A549 (cell line): ENCODE data around the gene TMEM117.

ENCODE experiments used
- CHD2 ChIP-seq: fragments of 150-350 bp; IDR thresholded peaks from 2 replicates; pipeline ENCODE4 v1.6.1; 2014; ENCODE audit warnings: low read length; ENCODE audit not compliant: partially characterized antibody
- CTCF ChIP-seq: fragments of >200 bp; sonication (Bioruptor Twin); formaldehyde crosslinking; IDR thresholded peaks from 3 replicates; pipeline ENCODE4 v1.5.1; 2016
- EHF ChIP-seq: fragments of 250-450 bp; sonication (Bioruptor Pico); IDR thresholded peaks from 2 replicates; pipeline ENCODE4 v1.5.0; 2020; ENCODE audit warnings: mild to moderate bottlenecking
- EP300 ChIP-seq, 2 experiments: fragments of >200 bp; sonication (Bioruptor Twin); formaldehyde crosslinking; IDR thresholded peaks; 2 replicates in 1 of 2; 3 replicates in 1 of 2; pipeline ENCODE4 v1.6.1; 2016 to 2017
- GATA3 ChIP-seq: IDR thresholded peaks from 2 replicates; pipeline ENCODE4 v1.6.1; 2012; ENCODE audit warnings: borderline replicate concordance
- HOXB13 ChIP-seq: fragments of 250-450 bp; sonication (Bioruptor Pico); IDR thresholded peaks from 2 replicates; pipeline ENCODE4 v1.5.0; 2020; ENCODE audit warnings: low read depth, mild to moderate bottlenecking, moderate library complexity
- MAX ChIP-seq: IDR thresholded peaks from 2 replicates; pipeline ENCODE4 v1.6.1; 2012
- NR3C1 ChIP-seq: fragments of >200 bp; sonication (Bioruptor Twin); formaldehyde crosslinking; IDR thresholded peaks from 3 replicates; pipeline ENCODE4 v1.6.1; 2017
- POLR2A ChIP-seq: IDR thresholded peaks from 2 replicates; pipeline ENCODE4 v1.6.1; 2012; ENCODE audit warnings: mild to moderate bottlenecking, low read length
- RFX5 ChIP-seq: fragments of 450-650 bp; IDR thresholded peaks from 2 replicates; pipeline ENCODE4 v1.7.1; 2014; ENCODE audit warnings: antibody characterized with exemption, mild to moderate bottlenecking, moderate library complexity
- RNF2 ChIP-seq: fragments of 200-600 bp; sonication (generic); IDR thresholded peaks from 2 replicates; pipeline ENCODE4 v1.6.1; 2016; ENCODE audit warnings: low read depth, mild to moderate bottlenecking, antibody characterized with exemption, moderate library complexity, borderline replicate concordance
- SMC3 ChIP-seq: fragments of >200 bp; sonication (Bioruptor Twin); formaldehyde crosslinking; IDR thresholded peaks from 3 replicates; pipeline ENCODE4 v1.6.1; 2018; ENCODE audit warnings: inconsistent platforms
- SREBF2 ChIP-seq: fragments of 450-650 bp; IDR thresholded peaks from 2 replicates; pipeline ENCODE4 v1.6.1; 2014; ENCODE audit warnings: mild to moderate bottlenecking, moderate library complexity
- ZC3H11A ChIP-seq: fragments of 450-650 bp; IDR thresholded peaks from 2 replicates; pipeline ENCODE4 v1.6.1; 2014; ENCODE audit warnings: antibody characterized with exemption, mild to moderate bottlenecking

GRCh38 chr12:44193281-44193680 lies 357.4 kb downstream of the TMEM117 start:
- TF ChIP-seq CTCF = no peak
- no peak for TF ChIP-seq EP300 (IDR thresholded peaks at IDR 0.05)
- no peak for TF ChIP-seq CHD2
- TF ChIP-seq ZC3H11A = no peak
- no peak for TF ChIP-seq POLR2A
- no peak for TF ChIP-seq GATA3
- no peak for TF ChIP-seq NR3C1
- TF ChIP-seq RFX5 = no peak
- TF ChIP-seq MAX = no peak
- TF ChIP-seq HOXB13 = no peak
- TF ChIP-seq RNF2 = no peak
- TF ChIP-seq SREBF2 = no peak
- no peak for TF ChIP-seq SMC3
- TF ChIP-seq EHF = no peak
